Effector memory CD8-positive, alpha-beta T cell (primary cell): ENCODE results near the gene MICU1.
"Not testable (repeated sequence)": the region's sequence is repeated elsewhere in the genome, so short reads cannot be mapped to it uniquely, and the experiment has no call there.

Source experiments
- ATAC-seq: fragments of 150-1000 bp; cut with Tn5 transposase; replicated peaks from 2 replicates; pipeline ENCODE4 v1.10.0; 2021; ENCODE audit warnings: mild to moderate bottlenecking, moderate library complexity
- DNase-seq, 3 experiments: peaks; one replicate each; pipeline ENCODE4 v3.0.0; 2021
- H3K27ac Mint-ChIP-seq, 2 donors: one replicate each; pipeline ENCODE4 v1.8.0; 2022; ENCODE audit warnings: mild to moderate bottlenecking in 2 of 2, mixed read lengths in 2 of 2, moderate library complexity in 2 of 2
- H3K27me3 Mint-ChIP-seq, 2 donors: one replicate each; pipeline ENCODE4 v1.8.0; 2022; ENCODE audit warnings: mixed read lengths in 2 of 2
- H3K36me3 Mint-ChIP-seq: one replicate; pipeline ENCODE4 v1.8.0; 2022; ENCODE audit warnings: mild to moderate bottlenecking, moderate library complexity, mixed read lengths; ENCODE audit not compliant: insufficient read depth
- H3K4me1 Mint-ChIP-seq, 2 donors: one replicate each; pipeline ENCODE4 v1.8.0; 2022; ENCODE audit warnings: low read depth in 2 of 2, mixed read lengths in 2 of 2
- H3K4me3 Mint-ChIP-seq, 2 donors: one replicate each; pipeline ENCODE4 v1.8.0; 2022; ENCODE audit warnings: mild to moderate bottlenecking in 2 of 2, mixed read lengths in 2 of 2, moderate library complexity in 2 of 2
- H3K9me3 Mint-ChIP-seq, 2 donors: one replicate each; pipeline ENCODE4 v1.8.0; 2022; ENCODE audit warnings: mixed read lengths in 2 of 2

The MICU1 gene

DNA sequence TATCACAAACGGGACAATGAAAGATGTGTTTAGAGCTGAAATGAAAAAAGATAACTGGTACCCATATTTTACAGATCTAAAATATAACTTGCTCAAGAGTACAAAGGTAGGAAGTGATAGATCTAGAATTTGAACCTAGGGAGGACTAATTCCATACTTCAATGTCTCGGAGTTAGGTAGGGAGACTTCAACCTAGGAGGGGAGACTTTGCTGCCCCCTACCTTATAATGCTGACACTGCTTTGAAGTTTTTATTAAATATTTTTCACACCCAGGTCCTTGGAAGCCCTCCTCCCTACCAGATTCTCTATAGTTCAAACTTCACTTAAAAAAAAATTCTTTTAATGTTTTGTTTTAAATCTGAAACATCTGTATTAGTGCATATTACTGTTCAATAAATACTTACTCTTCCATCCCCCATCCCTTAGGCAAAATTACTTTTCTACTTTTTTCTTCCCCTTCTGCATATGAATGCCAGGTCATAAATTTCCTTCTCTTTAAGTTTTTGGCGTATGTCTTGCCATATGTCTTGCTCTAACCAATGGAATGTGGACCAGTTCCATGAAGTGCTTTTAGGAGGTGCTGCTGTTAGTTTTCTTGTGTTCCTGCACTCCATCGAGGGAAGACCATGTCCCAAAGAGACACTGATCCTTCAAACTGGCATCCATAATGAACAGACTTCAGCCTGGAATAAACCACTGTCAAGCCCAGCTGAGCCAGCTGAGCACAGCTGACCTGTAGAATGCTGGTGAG, 57.8 kb downstream of the MICU1 start:
- Mint-ChIP-seq H3K4me3 (no peak overlapping the region), H3K4me1 (peaks cover 4 to 19% of the 10 kb centered on the region in 2 donors), H3K9me3 (no peaks in the 10 kb centered on the region), H3K27ac (no peak overlapping the region), H3K36me3 (peaks cover 21% of the 10 kb centered on the region), H3K27me3 (no peaks in the 10 kb centered on the region)
- no peak for DNase-seq
- ATAC-seq: no peak

DNA sequence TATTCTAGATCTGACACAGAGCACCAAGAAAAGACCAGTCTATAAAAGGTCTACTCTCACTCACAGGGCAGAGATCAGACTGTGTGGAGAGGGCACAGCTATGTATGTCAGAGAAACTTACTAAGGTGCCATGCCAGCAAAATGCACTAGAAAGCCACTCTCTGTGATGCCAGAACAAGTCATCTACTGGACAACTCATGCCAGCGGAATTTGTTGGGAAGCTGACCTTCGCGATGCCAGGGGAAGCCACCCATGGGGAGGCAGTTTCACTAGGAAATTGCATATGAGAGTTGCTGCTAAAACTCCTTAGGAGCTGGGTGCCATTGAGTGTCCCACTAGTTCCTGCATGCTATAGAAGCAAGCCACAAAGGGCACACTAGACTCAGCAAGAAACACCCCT, 58.5 kb downstream of the MICU1 start:
- DNase-seq: no peak
- Mint-ChIP-seq H3K27me3 (no peaks in the 10 kb centered on the region), H3K9me3 (no peaks in the 10 kb centered on the region), H3K4me3 (no peak overlapping the region), H3K27ac (no peak overlapping the region), H3K36me3 (peaks cover 25% of the 10 kb centered on the region), H3K4me1 (peaks cover 4 to 19% of the 10 kb centered on the region in 2 donors)
- no peak for ATAC-seq

DNA sequence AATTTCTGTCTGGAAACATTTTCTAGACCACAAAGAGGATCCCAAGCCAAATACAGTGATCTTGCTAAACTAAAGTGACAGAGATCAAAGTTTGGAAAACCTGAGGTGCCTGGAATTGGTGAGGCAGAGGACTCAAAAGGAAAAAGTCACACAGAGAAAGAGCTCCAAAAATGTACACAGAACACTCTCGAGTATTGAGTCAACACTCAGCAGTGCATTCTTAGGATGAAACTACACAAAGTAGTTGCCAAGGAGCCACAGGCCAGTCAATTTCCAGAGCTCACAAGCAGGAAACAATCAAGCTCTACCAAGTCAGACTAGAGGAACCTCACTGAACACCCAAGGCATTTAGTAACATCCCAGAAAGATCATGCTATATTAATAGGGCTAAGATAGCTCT, 61.3 kb downstream of the MICU1 start:
- peaks cover 40% of the 10 kb centered on the region for H3K36me3 Mint-ChIP-seq
- no peak for ATAC-seq
- H3K9me3 Mint-ChIP-seq: no peaks in the 10 kb centered on the region
- no peak overlapping the region for H3K27ac Mint-ChIP-seq
- no peaks in the 10 kb centered on the region for H3K27me3 Mint-ChIP-seq
- DNase-seq: no peak
- peaks cover 4 to 6% of the 10 kb centered on the region in 2 donors for H3K4me1 Mint-ChIP-seq
- H3K4me3 Mint-ChIP-seq: no peak overlapping the region

- H3K4me1 Mint-ChIP-seq: peaks cover 4 to 6% of the 10 kb centered on the region in 2 donors
- H3K9me3 Mint-ChIP-seq: no peaks in the 10 kb centered on the region
- H3K27ac Mint-ChIP-seq: peak overlapping the region in 1 of 2 donors; percentile 83
- H3K27me3 Mint-ChIP-seq: no peaks in the 10 kb centered on the region
- no peak for ATAC-seq
- peaks cover 44% of the 10 kb centered on the region for H3K36me3 Mint-ChIP-seq
- no peak for DNase-seq
- H3K4me3 Mint-ChIP-seq: no peak overlapping the region
Measured at GRCh38 chr10:72563327-72563932, 62.4 kb downstream of the MICU1 start.

DNA sequence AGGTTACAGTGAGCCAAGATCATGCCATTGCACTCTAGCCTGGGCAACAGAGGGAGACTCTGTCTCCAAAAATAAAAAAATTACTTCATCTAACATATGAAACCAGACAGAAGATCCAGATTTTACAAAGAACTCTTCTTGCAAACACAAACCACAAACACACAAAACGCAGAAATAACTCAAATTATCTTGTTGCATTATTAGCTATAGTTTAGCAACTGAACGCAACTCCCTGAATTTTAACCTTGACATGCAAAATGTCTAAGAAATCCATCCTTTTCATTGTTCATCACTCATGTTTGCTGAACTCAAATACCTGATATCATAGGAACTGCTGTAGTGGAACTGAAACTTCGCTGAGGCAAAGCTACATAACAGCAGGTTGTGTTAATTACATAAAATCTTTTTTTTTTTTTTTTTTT, 64.1 kb downstream of the MICU1 start:
- Mint-ChIP-seq H3K4me3 (no peak overlapping the region), H3K4me1 (peaks cover 4 to 6% of the 10 kb centered on the region in 2 donors), H3K27me3 (no peaks in the 10 kb centered on the region), H3K9me3 (no peaks in the 10 kb centered on the region), H3K36me3 (peaks cover 44% of the 10 kb centered on the region), H3K27ac (no peak overlapping the region)
- ATAC-seq: no peak
- no peak for DNase-seq

DNA sequence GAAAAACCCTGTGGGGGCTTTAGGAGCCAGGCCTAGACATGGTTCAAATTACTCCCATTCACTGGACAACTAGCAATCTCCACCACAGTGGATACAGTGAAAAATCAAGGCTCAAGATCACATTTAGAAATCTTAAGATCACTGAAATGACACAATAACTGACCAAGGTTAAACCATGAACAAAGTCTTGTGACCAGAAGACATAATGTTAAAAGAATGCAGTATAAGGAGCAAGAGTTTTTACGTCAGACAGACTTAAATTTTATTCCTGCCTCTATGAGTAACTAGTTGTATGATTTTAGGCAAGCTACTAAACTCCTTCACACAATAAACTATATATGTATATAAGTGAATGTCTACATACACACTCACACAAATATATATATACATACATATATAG, 68.5 kb downstream of the MICU1 start:
- H3K36me3 Mint-ChIP-seq: peaks cover 19% of the 10 kb centered on the region
- no peaks in the 10 kb centered on the region for H3K4me1 Mint-ChIP-seq
- H3K27ac Mint-ChIP-seq: no peak overlapping the region
- H3K27me3 Mint-ChIP-seq: no peaks in the 10 kb centered on the region
- H3K9me3 Mint-ChIP-seq: no peaks in the 10 kb centered on the region
- DNase-seq: no peak
- no peak for ATAC-seq
- H3K4me3 Mint-ChIP-seq: no peak overlapping the region

GRCh38 chr10:72552857-72553256, 73.0 kb downstream of the MICU1 start:
- Mint-ChIP-seq H3K4me1 (no peaks in the 10 kb centered on the region), H3K36me3 (peaks cover 15% of the 10 kb centered on the region), H3K27ac (no peak overlapping the region), H3K27me3 (no peaks in the 10 kb centered on the region), H3K9me3 (no peaks in the 10 kb centered on the region), H3K4me3 (no peak overlapping the region)
- no peak for DNase-seq
- no peak for ATAC-seq

- H3K36me3 Mint-ChIP-seq: peaks cover 16% of the 10 kb centered on the region
- no peak overlapping the region for H3K27ac Mint-ChIP-seq
- no peak for DNase-seq
- no peaks in the 10 kb centered on the region for H3K9me3 Mint-ChIP-seq
- H3K27me3 Mint-ChIP-seq: no peaks in the 10 kb centered on the region
- no peaks in the 10 kb centered on the region for H3K4me1 Mint-ChIP-seq
- no peak overlapping the region for H3K4me3 Mint-ChIP-seq
- no peak for ATAC-seq
Measured at GRCh38 chr10:72550239-72550638, 75.6 kb downstream of the MICU1 start.

DNA sequence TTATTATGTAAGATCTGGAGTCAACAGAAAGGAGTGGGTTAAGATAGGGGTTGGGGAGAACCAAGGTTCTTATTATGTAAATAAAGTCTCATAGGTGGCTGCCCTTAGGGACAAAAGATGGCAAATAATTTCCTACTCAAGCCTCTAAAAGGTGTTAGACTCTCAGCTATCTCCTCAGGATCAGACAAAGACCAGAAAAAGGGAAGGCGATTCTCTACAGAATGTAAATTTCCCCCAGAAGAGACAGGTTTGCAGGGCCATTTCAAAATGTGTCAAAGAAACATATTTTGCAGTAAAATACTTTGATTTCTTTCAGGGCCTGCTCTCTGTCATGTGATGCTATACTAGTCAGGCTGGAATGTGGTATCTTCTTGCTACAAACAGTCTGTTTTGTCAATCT, 80.3 kb downstream of the MICU1 start:
- ATAC-seq: no peak
- no peaks in the 10 kb centered on the region for H3K27me3 Mint-ChIP-seq
- H3K36me3 Mint-ChIP-seq: peaks cover 16% of the 10 kb centered on the region

GRCh38 chr10:72543855-72544254, 82.0 kb downstream of the MICU1 start:
- H3K9me3 Mint-ChIP-seq, ATAC-seq, H3K4me1 Mint-ChIP-seq, DNase-seq, H3K27me3 Mint-ChIP-seq, H3K27ac Mint-ChIP-seq, H3K36me3 Mint-ChIP-seq, H3K4me3 Mint-ChIP-seq: not testable (repeated sequence)

More for the DNA sequence above, 80.3 kb downstream of the MICU1 start:
- H3K4me3 Mint-ChIP-seq: no peak overlapping the region
- DNase-seq: no peak
- peaks cover 3 to 6% of the 10 kb centered on the region in 2 donors for H3K9me3 Mint-ChIP-seq
- H3K4me1 Mint-ChIP-seq: no peaks in the 10 kb centered on the region
- H3K27ac Mint-ChIP-seq: peak overlapping the region in 1 of 2 donors; percentile 58

DNA sequence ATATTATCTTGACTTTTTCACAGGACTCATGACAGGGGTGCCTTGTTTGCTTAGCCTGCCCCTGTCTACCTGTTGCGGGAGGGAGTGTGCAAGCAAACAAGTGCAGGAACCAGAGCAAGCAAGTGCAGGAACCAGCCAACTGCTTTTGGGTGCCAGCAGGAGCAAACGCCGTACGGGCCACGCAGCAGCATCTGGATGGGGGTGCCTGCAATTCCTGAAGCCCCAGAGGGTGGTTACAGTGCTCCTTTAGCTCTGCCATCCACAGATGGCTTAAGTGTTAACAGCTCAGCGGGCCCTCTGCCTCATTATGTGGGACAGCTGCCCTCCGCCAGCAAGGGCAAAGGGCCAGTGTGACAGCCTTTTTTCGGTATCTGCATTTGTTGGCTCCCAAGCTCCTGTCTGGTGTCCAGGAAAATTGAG, 83.5 kb downstream of the MICU1 start:
- H3K27me3 Mint-ChIP-seq: no peaks in the 10 kb centered on the region
- no peak overlapping the region for H3K4me3 Mint-ChIP-seq
- H3K27ac Mint-ChIP-seq: no peak overlapping the region
- ATAC-seq: no peak
- no peak for DNase-seq
- H3K9me3 Mint-ChIP-seq: peaks cover 3 to 6% of the 10 kb centered on the region in 2 donors
- peaks cover 0 to 2% of the 10 kb centered on the region in 2 donors for H3K4me1 Mint-ChIP-seq
- H3K36me3 Mint-ChIP-seq: no peaks in the 10 kb centered on the region

DNA sequence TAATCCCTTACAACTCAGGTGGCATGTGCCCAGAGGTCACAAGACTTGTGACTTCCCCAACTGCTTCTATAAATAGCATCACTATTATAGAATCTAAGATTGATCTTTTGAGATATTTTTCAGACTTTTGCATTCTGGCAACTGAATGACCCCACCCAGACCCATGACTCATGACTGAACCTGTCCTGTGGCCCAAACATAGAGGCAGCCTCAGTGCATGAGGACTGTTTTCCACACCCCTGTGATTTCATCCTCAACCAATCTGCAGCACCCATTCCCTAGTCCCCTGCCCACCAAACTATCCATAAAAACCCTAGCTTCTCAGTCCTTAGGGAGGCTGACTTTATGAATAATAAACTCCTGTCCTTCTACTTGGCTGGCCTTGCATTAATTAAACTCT, 84.5 kb downstream of the MICU1 start:
- peaks cover 3 to 6% of the 10 kb centered on the region in 2 donors for H3K9me3 Mint-ChIP-seq
- no peak for ATAC-seq
- no peak overlapping the region for H3K4me3 Mint-ChIP-seq
- H3K4me1 Mint-ChIP-seq: peaks cover 0 to 2% of the 10 kb centered on the region in 2 donors
- H3K27me3 Mint-ChIP-seq: no peaks in the 10 kb centered on the region
- H3K36me3 Mint-ChIP-seq: peaks cover 3% of the 10 kb centered on the region
- no peak overlapping the region for H3K27ac Mint-ChIP-seq
- DNase-seq: no peak

DNA sequence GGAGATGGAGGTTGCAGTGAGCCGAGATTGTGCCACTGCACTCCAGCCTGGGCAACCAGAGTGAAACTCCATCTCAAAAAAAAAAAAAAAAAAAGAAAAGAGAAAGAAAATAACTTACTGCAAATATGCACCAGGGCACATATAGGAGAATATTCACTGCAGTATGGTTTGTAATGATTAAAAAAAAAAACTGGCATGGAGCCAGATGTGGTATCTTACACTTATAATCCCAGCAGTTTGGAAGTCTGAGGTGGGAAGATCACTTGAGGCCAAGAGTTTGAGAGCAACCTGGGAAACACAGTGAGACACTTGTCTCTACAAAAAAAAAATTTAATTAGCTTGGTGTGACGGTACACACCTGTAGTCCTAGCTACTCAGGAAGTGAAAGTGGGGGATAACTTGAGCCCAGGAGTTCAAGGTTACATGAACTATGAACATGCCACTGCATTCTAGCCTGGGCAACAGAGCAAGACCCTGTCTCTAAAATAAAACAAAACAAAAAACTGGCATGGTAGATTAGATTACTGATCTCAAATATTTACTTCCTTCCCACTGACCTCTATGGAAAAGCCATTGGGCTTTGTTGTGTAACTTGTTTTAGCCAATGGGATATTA, 85.6 kb downstream of the MICU1 start:
- Mint-ChIP-seq H3K4me3 (no peak overlapping the region), H3K27me3 (no peaks in the 10 kb centered on the region), H3K9me3 (peaks cover 3 to 6% of the 10 kb centered on the region in 2 donors), H3K4me1 (peaks cover 0 to 2% of the 10 kb centered on the region in 2 donors), H3K36me3 (peaks cover 6% of the 10 kb centered on the region), H3K27ac (no peak overlapping the region)
- DNase-seq: no peak
- no peak for ATAC-seq

- H3K4me3 Mint-ChIP-seq: no peak overlapping the region
- no peaks in the 10 kb centered on the region for H3K27me3 Mint-ChIP-seq
- no peak for ATAC-seq
- H3K4me1 Mint-ChIP-seq: peaks cover 0 to 2% of the 10 kb centered on the region in 2 donors
- no peak overlapping the region for H3K27ac Mint-ChIP-seq
- H3K36me3 Mint-ChIP-seq: peaks cover 6% of the 10 kb centered on the region
- no peak for DNase-seq
- H3K9me3 Mint-ChIP-seq: peaks cover 3 to 6% of the 10 kb centered on the region in 2 donors
Measured at GRCh38 chr10:72539137-72539536, 86.7 kb downstream of the MICU1 start.
